IMR-90 (cell line): Measurements from ENCODE around the gene IGF1. TPM values are rescaled to one million over a fixed set of nuclear protein-coding genes. Genes with fewer than 3 reads are reported as not detected.

ENCODE experiments used
- ATAC-seq: fragments of 200-7000 bp; cut with Tn5 transposase; 2 replicates; pipeline ENCODE4 v1.9.1; 2020; ENCODE audit warnings: low read depth, mild to moderate bottlenecking, moderate library complexity
- BruUV-seq: library from RNA; stranded (reverse); fragments of 400-500 nt; replicated peaks from 2 replicates; lab custom pipeline; 2021; lab: Mats Ljungman, UMichigan
- CTCF ChIA-PET: fragments of 300-600 bp; formaldehyde crosslinking; extraction: SDS; loops from one replicate; lab custom pipeline; 2021; ENCODE audit warnings: antibody characterized with exemption; lab: Yijun Ruan, JAX
- POLR2A ChIA-PET: fragments of 300-600 bp; sonication (Branson Sonifier 250); formaldehyde crosslinking; loops from one replicate; lab custom pipeline; 2022; ENCODE audit warnings: antibody characterized with exemption; ENCODE audit not compliant: unreplicated experiment; lab: Charles Lee
- DNase-seq: peaks from one replicate; pipeline ENCODE4 v3.0.0; 2013
- H2AFZ ChIP-seq: replicated peaks from 2 replicates; pipeline ENCODE3; 2013; ENCODE audit warnings: low read length, mild to moderate bottlenecking; ENCODE audit not compliant: poor library complexity
- H2AK5ac ChIP-seq: 2 replicates; pipeline ENCODE4 v1.6.1; 2013; ENCODE audit warnings: low read depth, low read length, inconsistent platforms
- H2AK9ac ChIP-seq: replicated peaks from 2 replicates; pipeline ENCODE3; 2013; ENCODE audit warnings: mild to moderate bottlenecking, low read depth, low read length, moderate library complexity; ENCODE audit not compliant: poor library complexity
- H2BK120ac ChIP-seq: 2 replicates; pipeline ENCODE4 v1.6.1; 2013; ENCODE audit warnings: low read depth, low read length, inconsistent platforms
- H2BK15ac ChIP-seq: 3 replicates; pipeline ENCODE4 v1.6.1; 2013; ENCODE audit warnings: low read depth, low read length, inconsistent platforms
- H2BK20ac ChIP-seq: 2 replicates; pipeline ENCODE4 v1.6.1; 2013; ENCODE audit warnings: low read depth, mild to moderate bottlenecking, inconsistent platforms, low read length, moderate library complexity
- H2BK5ac ChIP-seq: 2 replicates; pipeline ENCODE4 v1.6.1; 2013; ENCODE audit warnings: mild to moderate bottlenecking, low read depth, low read length, inconsistent platforms; ENCODE audit not compliant: poor library complexity, severe bottlenecking
- H3K14ac ChIP-seq: replicated peaks from 2 replicates; pipeline ENCODE4 v1.6.1; 2013; ENCODE audit warnings: low read depth, low read length, inconsistent platforms
- H3K18ac ChIP-seq: 2 replicates; pipeline ENCODE4 v1.6.1; 2013; ENCODE audit warnings: low read depth, low read length, control low read depth
- H3K23ac ChIP-seq: 2 replicates; pipeline ENCODE4 v1.6.1; 2013; ENCODE audit warnings: low read depth, low read length, inconsistent platforms
- H3K27ac ChIP-seq: 2 replicates; pipeline ENCODE4 v1.5.1; 2013; ENCODE audit warnings: mild to moderate bottlenecking, control low read depth, low read length; ENCODE audit not compliant: insufficient read depth
- H3K27me3 ChIP-seq: 2 replicates; pipeline ENCODE4 v1.6.1; 2013; ENCODE audit warnings: low read length; ENCODE audit not compliant: control insufficient read depth, insufficient read depth
- H3K36me3 ChIP-seq: 2 replicates; pipeline ENCODE4 v1.6.1; 2013; ENCODE audit warnings: low read length, mixed read lengths; ENCODE audit not compliant: control insufficient read depth, insufficient read depth
- H3K4ac ChIP-seq: 2 replicates; pipeline ENCODE4 v1.6.1; 2013; ENCODE audit warnings: low read depth, low read length, inconsistent platforms
- H3K4me1 ChIP-seq: 2 replicates; pipeline ENCODE4 v1.6.1; 2013; ENCODE audit warnings: low read length, mixed read lengths; ENCODE audit not compliant: control insufficient read depth, insufficient read depth
- H3K4me2 ChIP-seq: 2 replicates; pipeline ENCODE4 v1.6.1; 2013; ENCODE audit warnings: low read depth, mild to moderate bottlenecking, control low read depth, low read length, moderate library complexity
- H3K4me3 ChIP-seq: 2 replicates; pipeline ENCODE4 v1.5.1; 2013; ENCODE audit warnings: low read depth, mild to moderate bottlenecking, control low read depth, low read length, moderate library complexity; ENCODE audit not compliant: insufficient read depth
- H3K56ac ChIP-seq: 2 replicates; pipeline ENCODE4 v1.6.1; 2013; ENCODE audit warnings: low read length, inconsistent platforms; ENCODE audit not compliant: insufficient read depth; ENCODE audit errors: extremely low read depth
- H3K79me1 ChIP-seq, 2 experiments: 2 replicates each; pipeline ENCODE4 v1.6.1; 2013; ENCODE audit warnings: low read length in 2 of 2, inconsistent platforms in 1 of 2, low read depth in 1 of 2
- H3K9ac ChIP-seq: 2 replicates; pipeline ENCODE4 v1.6.1; 2013; ENCODE audit warnings: low read depth, low read length, control low read depth
- H3K9me1 ChIP-seq: 2 replicates; pipeline ENCODE4 v1.6.1; 2013; ENCODE audit warnings: low read length, inconsistent platforms; ENCODE audit not compliant: insufficient read depth
- H3K9me3 ChIP-seq: 2 replicates; pipeline ENCODE4 v1.6.1; 2013; ENCODE audit warnings: low read length; ENCODE audit not compliant: control insufficient read depth, insufficient read depth
- H4K20me1 ChIP-seq: 2 replicates; pipeline ENCODE4 v1.6.1; 2013; ENCODE audit warnings: low read length, inconsistent platforms; ENCODE audit not compliant: insufficient read depth
- H4K5ac ChIP-seq: 2 replicates; pipeline ENCODE4 v1.6.1; 2013; ENCODE audit warnings: mild to moderate bottlenecking, low read depth, low read length, control low read depth
- H4K8ac ChIP-seq, 2 experiments: 2 replicates each; pipeline ENCODE4 v1.6.1; 2013; ENCODE audit warnings: low read depth in 2 of 2, low read length in 2 of 2, control low read depth in 1 of 2, inconsistent platforms in 1 of 2
- H4K91ac ChIP-seq: 2 replicates; pipeline ENCODE4 v1.6.1; 2013; ENCODE audit warnings: low read depth, low read length, inconsistent platforms; ENCODE audit not compliant: insufficient read depth
- CEBPB ChIP-seq: IDR thresholded peaks from 2 replicates; pipeline ENCODE4 v1.6.1; 2012; ENCODE audit warnings: low read depth, low read length, improper control_type of control experiment
- MAZ ChIP-seq: IDR thresholded peaks from 2 replicates; pipeline ENCODE4 v1.6.1; 2012; ENCODE audit warnings: low read depth, mild to moderate bottlenecking, low read length, improper control_type of control experiment, moderate library complexity, borderline replicate concordance
- MXI1 ChIP-seq: IDR thresholded peaks from 2 replicates; pipeline ENCODE4 v1.6.1; 2012; ENCODE audit warnings: low read depth, mild to moderate bottlenecking, low read length, moderate library complexity, borderline replicate concordance
- RCOR1 ChIP-seq: IDR thresholded peaks from 2 replicates; pipeline ENCODE4 v1.6.1; 2012; ENCODE audit warnings: mild to moderate bottlenecking, low read length, improper control_type of control experiment; ENCODE audit not compliant: insufficient replicate concordance
- WGBS, 2 experiments: methylation state at CpG; one replicate each; pipeline versions ENCODE4 v1.1.5 to v1.1.7; 2013; ENCODE audit warnings: missing lambda C conversion rate in 2 of 2; ENCODE audit not compliant: insufficient read length in 1 of 2; ENCODE audit errors: extremely low coverage in 2 of 2; 5-methylcytosine and 5-hydroxymethylcytosine counted together
- dilution Hi-C: fragments of 300-500 bp; cut with HindIII; formaldehyde crosslinking; loops from one replicate; pipeline ENCODE4 v1.14.3; 2018; ENCODE audit warnings: low sequenced_read_pairs; ENCODE audit not compliant: unreplicated experiment
- in situ Hi-C: fragments of 300-500 bp; cut with MboI; formaldehyde crosslinking; loops from 3 replicates; pipeline ENCODE4 v1.14.3; 2019; ENCODE audit warnings: low sequenced_read_pairs, inconsistent platforms, mixed read lengths
- intact Hi-C: fragments of 100-400 bp; cut with micrococcal nuclease; formaldehyde crosslinking; loops from 2 replicates; pipeline ENCODE4 v1.10.0; 2022
- polyA plus RNA-seq, 3 experiments: library from polyadenylated mRNA; depleted of rRNA; stranded (reverse); fragments of >200 nt; gene quantifications; 2 replicates each; pipeline ENCODE4 v1.2.3, GENCODE V29; 2012; ENCODE audit warnings: low replicate concordance in 1 of 3
- total RNA-seq: library from RNA; depleted of rRNA; stranded (reverse); fragments of >200 nt; gene quantifications from 2 replicates; pipeline ENCODE4 v1.2.3, GENCODE V29; 2012

Gene IGF1
- total and polyA plus RNA-seq, 2 of the 4 experiments (the other 2 are of a cell fraction): under 0.01 to 0.12 TPM

- Histone ChIP-seq H3K4me2 (no peak overlapping the region), H4K5ac (no peak overlapping the region), H3K23ac (no peak overlapping the region), H3K36me3 (no peaks in the 10 kb centered on the region), H3K18ac (peak overlapping the region; percentile 28; the same call in 1 of the 2 replicates), H3K79me1 (no peaks in the 10 kb centered on the region), H3K4ac (peak overlapping the region; percentile 47), H2BK120ac (peak overlapping the region; percentile 41), H3K4me1 (peaks cover 2% of the 10 kb centered on the region; the same call in 1 of the 2 replicates), H3K9ac (no peak overlapping the region), H3K27me3 (no peaks in the 10 kb centered on the region), H4K20me1 (no peaks in the 10 kb centered on the region), H3K9me1 (0 out of 2 replicates have a peak, but pooled peaks cover 5% of the 10 kb centered on the region), H3K27ac (no peak overlapping the region), H3K4me3 (no peak overlapping the region), H2BK5ac (peak overlapping the region; percentile 64), H2AK9ac (no peak overlapping the region), H2BK15ac (no peak overlapping the region), H3K14ac (0 out of 2 replicates have a peak overlapping the region, but pooled peaks have one; percentile 15), H2BK20ac (peak overlapping the region; percentile 38), H3K9me3 (no peaks in the 10 kb centered on the region), H3K56ac (no peak overlapping the region), H4K8ac (peak overlapping the region in 1 of 2 experiments; percentile 4; a peak in 1 of 4 replicates), H2AFZ (no peak overlapping the region), H2AK5ac (no peak overlapping the region; the same call in 1 of the 2 replicates), H4K91ac (peak overlapping the region; percentile 7; the same call in 1 of the 2 replicates)
- no TSS peak for BruUV-seq
- no CpG with 5 or more reads among the region's 1 CpG for WGBS, 2 experiments
- in situ Hi-C loops: no loop called here
- intact Hi-C loops: no loop called here
- dilution Hi-C loops: no loop called here
- ATAC-seq: peak; percentile 12; the same call in 1 of the 2 replicates
- ChIA-PET POLR2A (interaction anchor here (0.6 kb wide), 1 partner anchor 576 kb away, joined by 6 read pairs; no protein-coding TSS in a partner anchor), CTCF (interaction anchor here (0.6 to 0.9 kb wide), 4 partner anchors 58 to 214 kb away, joined by 3 to 4 read pairs (median 3); no protein-coding TSS in a partner anchor)
- TF ChIP-seq RCOR1: no peak
- no peak for TF ChIP-seq MAZ
- TF ChIP-seq MXI1: no peak
- TF ChIP-seq CEBPB: 0 out of 2 replicates have a peak, but pooled peaks have one; percentile 49
- DNase-seq: peak; percentile 57
Measured at GRCh38 chr12:102526656-102527055, 46.3 kb upstream of the IGF1 start.
